ENCODE results near the gene TREH.

The TREH gene

DNA sequence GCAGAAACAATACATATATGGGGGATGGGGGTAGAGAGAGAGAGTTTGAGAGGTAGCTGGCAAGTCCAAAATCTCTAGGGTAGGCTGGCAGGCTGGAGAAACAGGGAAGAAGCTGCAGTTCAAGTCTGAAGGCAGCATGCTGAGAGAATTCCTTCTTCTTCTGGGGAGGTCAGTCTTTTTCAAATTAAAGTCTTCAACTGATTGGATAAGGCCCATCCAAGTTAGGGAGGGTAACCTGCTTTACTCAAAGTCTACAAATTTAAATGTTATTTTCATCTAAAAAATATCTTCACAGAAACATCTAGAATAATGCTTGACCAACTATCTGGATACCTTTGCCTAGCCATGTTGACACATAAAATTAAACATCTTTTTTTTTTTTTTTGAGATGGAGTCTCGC is 2.9 kb upstream of the TREH start:
- no peak for TF ChIP-seq POLR2AphosphoS5 (IDR thresholded peaks at IDR 0.05; ENCODE audit: low read depth, low read length)
- no peak for TF ChIP-seq REST (IDR thresholded peaks at IDR 0.05; ENCODE audit: insufficient read depth in 1 of 2, low read depth in 2 of 2, low read length in 2 of 2)
- TF ChIP-seq FOXP2 (optimal IDR thresholded peaks at IDR 0.05; ENCODE audit: borderline replicate concordance, extremely low read depth, extremely low read length, insufficient read depth) = no peak
- TF ChIP-seq TAF1 (IDR thresholded peaks at IDR 0.05; ENCODE audit: borderline replicate concordance, insufficient read depth, low read length) = no peak
- TF ChIP-seq SIN3A (IDR thresholded peaks at IDR 0.05; ENCODE audit: borderline replicate concordance, insufficient read depth, low read length) = no peak

DNA sequence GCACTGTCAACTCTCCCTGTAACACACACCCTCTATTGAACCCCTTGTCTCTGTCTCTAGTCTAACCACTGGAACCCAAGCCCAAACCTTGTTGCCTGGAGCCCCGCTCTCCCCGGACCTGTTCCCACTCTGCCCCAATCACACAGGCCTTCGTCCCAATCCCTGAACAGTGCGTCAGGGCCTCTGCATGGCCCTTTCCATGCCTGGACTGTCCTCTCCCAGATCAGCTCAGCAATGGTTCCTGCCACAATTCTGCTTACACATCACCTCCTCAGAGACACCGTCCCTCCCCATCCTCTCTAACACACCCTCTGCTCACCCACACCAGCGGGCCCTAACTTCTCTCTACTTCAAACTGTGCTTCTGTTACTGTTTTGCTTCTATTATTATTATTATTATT is 1.5 kb downstream of the TREH start:
- TF ChIP-seq POLR2AphosphoS5 (IDR thresholded peaks at IDR 0.05; ENCODE audit: low read depth, low read length) = no peak
- no peak for TF ChIP-seq FOXP2 (optimal IDR thresholded peaks at IDR 0.05; ENCODE audit: borderline replicate concordance, extremely low read depth, extremely low read length, insufficient read depth)
- TF ChIP-seq TAF1 (IDR thresholded peaks at IDR 0.05; ENCODE audit: borderline replicate concordance, insufficient read depth, low read length) = no peak
- no peak for TF ChIP-seq SIN3A (IDR thresholded peaks at IDR 0.05; ENCODE audit: borderline replicate concordance, insufficient read depth, low read length)
- TF ChIP-seq REST (IDR thresholded peaks at IDR 0.05; ENCODE audit: insufficient read depth in 1 of 2, low read depth in 2 of 2, low read length in 2 of 2) = no peak

DNA sequence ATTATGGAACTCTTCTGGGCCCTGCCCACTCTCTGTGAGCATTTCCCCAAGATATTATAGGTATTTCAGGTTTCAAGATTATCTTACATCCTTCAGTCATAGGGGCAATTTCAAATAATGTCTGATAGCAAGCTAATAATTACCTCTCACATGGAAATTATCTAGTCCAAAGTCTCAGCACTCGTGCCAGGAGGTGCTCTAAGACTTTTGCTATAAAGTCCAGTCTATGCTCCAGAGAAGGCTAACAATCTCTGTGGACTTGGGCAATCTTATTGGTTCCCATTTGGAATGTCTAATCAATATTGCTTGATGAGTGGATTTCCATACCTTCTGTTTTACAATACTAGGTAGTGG is 5.4 kb downstream of the TREH start:
- no peak for TF ChIP-seq SIN3A (IDR thresholded peaks at IDR 0.05; ENCODE audit: borderline replicate concordance, insufficient read depth, low read length)
- TF ChIP-seq TAF1 (IDR thresholded peaks at IDR 0.05; ENCODE audit: borderline replicate concordance, insufficient read depth, low read length) = no peak

DNA sequence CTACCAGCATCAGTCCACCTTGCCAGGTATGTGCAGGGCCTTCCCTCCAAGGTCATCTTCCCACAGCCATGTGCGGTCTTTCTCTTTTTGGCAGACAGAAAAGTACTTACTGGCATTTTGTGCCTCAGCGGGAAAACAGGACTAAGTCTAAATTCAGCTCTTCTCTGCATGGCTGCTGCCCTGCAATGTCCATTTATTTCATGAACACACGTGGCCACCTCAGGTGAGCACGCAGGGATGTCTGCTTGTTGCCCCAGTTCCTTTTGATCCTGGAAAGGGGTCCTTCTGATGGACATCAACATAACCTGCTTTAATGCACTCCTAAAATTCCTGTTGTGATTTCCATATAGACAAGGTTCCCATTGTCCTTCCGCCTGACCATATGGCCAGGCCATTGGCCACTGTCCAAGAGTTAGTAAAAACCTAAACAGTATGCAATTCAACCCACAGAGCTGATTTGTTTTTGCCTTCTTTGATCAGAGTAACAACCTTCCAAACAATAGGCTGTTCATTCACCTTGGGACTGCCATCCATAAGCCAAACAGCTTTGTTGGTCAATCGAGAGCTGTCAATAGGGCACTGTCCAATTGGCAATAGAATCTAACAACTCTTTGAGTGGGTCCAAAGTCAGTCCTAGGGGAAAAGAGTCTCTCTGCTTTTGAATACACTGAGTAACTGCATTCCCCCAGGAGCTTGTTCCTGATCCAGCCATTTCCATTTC is 5.9 kb downstream of the TREH start:
- TF ChIP-seq SIN3A (IDR thresholded peaks at IDR 0.05; ENCODE audit: borderline replicate concordance, insufficient read depth, low read length) = no peak
- TF ChIP-seq FOXP2 (optimal IDR thresholded peaks at IDR 0.05; ENCODE audit: borderline replicate concordance, extremely low read depth, extremely low read length, insufficient read depth) = no peak

- TF ChIP-seq REST (IDR thresholded peaks at IDR 0.05; ENCODE audit: insufficient read depth in 1 of 2, low read depth in 2 of 2, low read length in 2 of 2) (no peak), TAF1 (IDR thresholded peaks at IDR 0.05; ENCODE audit: borderline replicate concordance, insufficient read depth, low read length) (no peak), SIN3A (IDR thresholded peaks at IDR 0.05; ENCODE audit: borderline replicate concordance, insufficient read depth, low read length) (no peak), POLR2AphosphoS5 (IDR thresholded peaks at IDR 0.05; ENCODE audit: low read depth, low read length) (no peak), FOXP2 (optimal IDR thresholded peaks at IDR 0.05; ENCODE audit: borderline replicate concordance, extremely low read depth, extremely low read length, insufficient read depth) (no peak)
These were observed 6.6 kb downstream of the TREH start for GRCh38 chr11:118672846-118673245.

- TF ChIP-seq FOXP2 (optimal IDR thresholded peaks at IDR 0.05; ENCODE audit: borderline replicate concordance, extremely low read depth, extremely low read length, insufficient read depth) (no peak), TAF1 (IDR thresholded peaks at IDR 0.05; ENCODE audit: borderline replicate concordance, insufficient read depth, low read length) (no peak), SIN3A (IDR thresholded peaks at IDR 0.05; ENCODE audit: borderline replicate concordance, insufficient read depth, low read length) (no peak), POLR2AphosphoS5 (IDR thresholded peaks at IDR 0.05; ENCODE audit: low read depth, low read length) (no peak), REST (IDR thresholded peaks at IDR 0.05; ENCODE audit: insufficient read depth in 1 of 2, low read depth in 2 of 2, low read length in 2 of 2) (no peak)
These were observed 8.2 kb downstream of the TREH start for GRCh38 chr11:118671254-118671653.
